DLD1 (cell line): ENCODE results near the gene TOMM40L.

ENCODE experiments used
- in situ Hi-C: cut with HindIII; loops from 2 replicates; pipeline ENCODE4 v1.10.0; 2017; ENCODE audit warnings: low sequenced_read_pairs

The TOMM40L gene

DNA sequence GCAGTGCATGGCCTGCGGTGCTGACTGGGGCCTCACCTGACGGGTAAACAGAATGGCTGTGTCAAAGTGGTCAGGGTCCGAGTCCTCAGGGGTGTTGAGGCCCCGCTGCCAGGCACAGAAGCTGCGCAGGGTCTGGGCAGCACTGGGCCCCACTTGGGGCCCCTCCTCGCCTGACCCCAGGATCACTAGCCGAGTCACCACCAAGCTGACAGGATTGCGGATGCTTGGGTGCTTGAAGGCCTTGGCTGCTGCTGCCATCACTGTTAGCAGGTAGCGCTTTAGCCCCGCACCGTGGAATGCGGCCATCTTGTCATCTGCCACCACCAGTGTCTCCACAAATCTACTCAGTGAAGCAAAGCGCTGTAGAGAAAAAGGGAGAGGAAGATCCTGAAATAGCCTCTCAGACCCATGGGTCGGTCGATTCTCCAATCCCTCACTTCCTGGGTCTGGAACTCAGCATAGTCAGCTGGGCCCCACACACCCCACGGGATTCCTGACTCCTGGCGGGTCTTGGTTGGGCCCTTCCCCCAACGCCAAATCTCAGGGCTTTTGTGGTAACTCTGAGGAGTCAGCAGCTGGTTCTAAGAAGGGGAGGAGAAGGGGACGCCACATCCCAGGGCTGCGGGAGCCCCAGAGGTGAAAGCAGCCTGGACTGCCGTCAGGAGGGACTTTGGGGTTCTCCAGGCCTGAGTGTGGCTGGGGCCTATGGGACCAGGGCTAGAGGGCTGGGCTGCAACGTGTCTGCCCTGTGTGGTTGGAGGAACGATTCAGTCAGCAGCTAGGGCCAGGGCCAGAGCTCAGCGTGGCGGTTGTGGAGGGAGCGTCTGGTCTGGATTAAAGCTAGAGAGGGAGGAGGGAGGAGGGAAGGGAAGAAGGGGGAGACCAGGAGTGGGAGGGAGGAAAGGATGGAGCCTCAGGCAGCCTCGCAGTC is 29.1 kb upstream of the TOMM40L start:
- in situ Hi-C loops: no loop called here

DNA sequence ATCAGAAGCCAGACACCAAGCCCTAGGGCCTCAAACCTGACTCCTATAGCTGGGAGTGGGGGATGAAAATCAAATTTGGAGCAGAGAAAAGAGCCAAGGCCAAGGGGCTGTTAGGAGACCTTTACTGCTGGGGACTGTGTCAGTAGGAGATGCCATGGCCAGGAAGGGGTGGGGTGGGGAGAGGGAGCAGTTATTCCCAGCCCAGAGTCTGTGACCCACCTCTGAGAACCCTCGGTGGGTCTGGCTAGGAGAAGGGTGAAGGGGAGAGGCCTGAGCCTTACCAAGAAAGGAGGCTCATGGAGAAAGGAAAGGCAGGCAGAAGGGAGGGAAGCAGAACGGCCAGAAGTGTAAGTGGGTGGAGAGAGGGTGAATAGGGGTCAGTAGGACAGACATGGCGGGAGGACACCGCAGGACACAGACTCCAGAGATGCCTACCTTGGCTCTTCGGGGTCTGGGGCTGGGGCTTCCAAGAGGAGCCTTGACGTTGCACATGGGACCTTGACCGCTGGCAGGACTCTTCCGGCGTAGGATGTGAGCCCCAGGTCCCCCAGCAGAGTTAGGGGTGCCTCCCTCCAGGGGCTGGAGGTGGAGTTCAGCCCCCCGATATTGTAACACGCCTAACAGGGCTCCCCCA is 28.2 kb upstream of the TOMM40L start:
- in situ Hi-C loops: no loop called here

DNA sequence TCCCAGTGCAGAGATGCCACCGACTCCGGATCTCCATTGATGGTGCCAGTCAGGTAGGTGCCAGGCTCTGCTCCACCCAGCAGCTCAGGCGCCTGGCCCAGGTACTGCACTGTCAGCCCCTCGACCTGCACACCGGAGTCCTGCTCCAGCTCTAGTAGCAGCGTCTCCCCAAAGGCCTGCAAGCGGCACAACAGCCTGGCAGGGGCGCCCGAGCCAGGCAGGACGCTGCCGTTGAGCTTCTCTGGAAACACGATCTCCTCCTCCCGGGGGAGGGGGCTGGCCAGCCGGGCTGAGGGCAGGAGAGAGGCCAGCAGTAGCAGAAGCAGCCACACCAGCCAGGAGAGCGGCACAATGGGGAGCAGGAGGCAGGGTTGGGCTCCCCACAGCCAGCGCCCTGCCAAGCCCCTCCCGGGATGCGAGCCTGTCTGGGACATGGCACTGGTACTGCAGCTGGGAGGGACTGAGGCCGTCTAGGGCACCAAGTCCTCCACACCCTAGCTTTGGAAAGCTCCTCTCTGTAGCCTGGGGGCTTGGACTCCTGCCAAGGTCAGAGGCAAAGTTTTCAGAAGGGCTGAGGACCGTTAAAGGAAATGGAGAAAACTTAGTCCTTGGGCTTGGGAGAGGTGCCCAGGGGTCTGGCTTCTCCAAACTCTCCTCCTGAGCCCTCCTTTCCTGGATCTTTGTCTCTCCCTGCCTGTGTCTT is 27.5 kb upstream of the TOMM40L start:
- in situ Hi-C loops: no loop called here

DNA sequence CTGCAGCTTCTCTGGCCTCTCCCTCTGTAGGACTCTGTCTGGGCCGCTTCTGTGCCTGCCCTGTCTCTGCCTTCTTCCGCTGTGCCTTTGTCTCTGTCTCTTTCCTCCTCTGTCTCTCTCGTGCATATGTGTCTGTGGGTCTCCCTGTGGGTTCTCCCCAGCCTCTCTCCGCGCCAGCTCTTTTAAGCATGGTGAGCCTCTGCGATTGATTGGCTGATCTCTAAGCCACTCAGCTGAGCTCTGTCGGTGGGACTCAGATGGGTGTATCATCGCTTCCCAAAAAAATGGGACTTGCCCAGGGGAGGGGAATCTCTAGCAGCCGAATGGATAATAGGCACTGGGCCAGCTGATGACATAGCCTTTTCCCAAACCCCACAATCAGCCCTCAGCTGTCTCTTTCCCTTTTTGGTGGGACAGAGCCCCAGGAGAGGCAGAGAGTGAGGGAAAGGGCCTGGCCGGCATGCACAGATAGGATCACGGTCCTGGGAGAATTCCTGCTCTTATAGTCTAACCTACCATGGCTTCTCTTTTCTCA is 26.9 kb upstream of the TOMM40L start, which contains the start of gene ADAMTS4:
TSS of gene ADAMTS4 (minus strand) at position 158 of the 535 bp plus-strand sequence. CDS start 427 bp downstream, outside the sequence.
- in situ Hi-C loops: no loop called here

DNA sequence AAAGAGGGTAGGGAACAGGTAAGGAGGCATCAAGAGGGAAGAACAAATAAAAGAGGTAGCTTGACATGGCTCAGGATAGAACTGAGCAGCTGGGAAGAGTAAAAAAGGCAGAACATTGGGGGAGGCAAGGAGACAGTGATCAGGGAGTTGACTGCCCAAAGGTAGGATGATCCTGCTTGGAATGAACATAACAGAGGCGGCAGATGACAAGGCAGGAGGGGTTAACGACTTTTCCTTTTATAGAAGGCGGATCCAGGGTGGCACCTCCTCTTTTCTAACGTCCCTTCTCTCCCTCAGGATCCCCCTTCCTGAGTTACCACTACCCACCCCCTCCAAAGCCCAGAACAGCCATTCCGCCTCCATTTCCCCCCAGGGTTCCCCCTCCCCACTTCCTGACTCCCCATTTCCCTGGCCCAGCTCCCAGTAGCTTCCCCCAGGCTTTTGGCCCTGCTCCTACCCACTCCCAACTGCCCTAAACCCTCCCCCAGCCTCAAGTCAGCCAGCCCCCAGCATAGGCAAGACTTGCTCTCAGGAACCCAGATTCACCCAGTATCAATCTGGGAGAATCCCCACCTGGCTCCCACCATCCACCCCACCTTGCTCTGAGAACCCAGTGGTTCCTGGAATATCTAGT is 26.2 kb upstream of the TOMM40L start:
- in situ Hi-C loops: loop anchor here (25.0 kb wide), 1 partner anchor 163 kb away; the partner anchor contains the start of gene CFAP126

DNA sequence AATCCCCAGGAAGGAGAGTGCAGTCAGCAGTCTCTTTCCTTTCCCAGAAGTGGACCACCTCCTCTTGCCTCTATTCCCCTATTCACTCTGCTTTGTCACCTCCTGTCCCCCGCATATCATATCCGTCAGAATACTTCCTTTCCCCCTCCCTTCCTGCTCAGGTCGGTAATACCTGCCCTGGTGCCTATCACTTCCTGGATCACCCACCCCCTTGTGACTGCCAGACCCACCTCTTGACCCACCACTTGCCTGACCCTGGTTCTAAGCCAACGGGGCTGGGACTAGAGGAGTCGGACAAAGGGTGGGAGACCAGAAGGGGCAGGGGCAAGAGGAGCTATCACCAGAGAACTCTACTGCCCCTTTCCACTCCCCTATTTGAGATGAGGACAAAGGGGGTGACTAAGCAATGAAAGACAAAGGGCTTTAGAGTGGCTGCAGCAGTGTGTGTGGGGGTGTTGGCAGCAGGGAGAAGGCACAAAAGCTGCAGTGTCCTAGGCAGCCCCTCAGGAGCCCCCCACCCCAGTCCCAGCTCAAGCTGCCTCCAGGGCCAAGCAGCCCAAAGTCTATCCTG is 25.4 kb upstream of the TOMM40L start:
- in situ Hi-C loops: loop anchor here (25.0 kb wide), 1 partner anchor 162 kb away; the partner anchor contains the start of gene CFAP126

DNA sequence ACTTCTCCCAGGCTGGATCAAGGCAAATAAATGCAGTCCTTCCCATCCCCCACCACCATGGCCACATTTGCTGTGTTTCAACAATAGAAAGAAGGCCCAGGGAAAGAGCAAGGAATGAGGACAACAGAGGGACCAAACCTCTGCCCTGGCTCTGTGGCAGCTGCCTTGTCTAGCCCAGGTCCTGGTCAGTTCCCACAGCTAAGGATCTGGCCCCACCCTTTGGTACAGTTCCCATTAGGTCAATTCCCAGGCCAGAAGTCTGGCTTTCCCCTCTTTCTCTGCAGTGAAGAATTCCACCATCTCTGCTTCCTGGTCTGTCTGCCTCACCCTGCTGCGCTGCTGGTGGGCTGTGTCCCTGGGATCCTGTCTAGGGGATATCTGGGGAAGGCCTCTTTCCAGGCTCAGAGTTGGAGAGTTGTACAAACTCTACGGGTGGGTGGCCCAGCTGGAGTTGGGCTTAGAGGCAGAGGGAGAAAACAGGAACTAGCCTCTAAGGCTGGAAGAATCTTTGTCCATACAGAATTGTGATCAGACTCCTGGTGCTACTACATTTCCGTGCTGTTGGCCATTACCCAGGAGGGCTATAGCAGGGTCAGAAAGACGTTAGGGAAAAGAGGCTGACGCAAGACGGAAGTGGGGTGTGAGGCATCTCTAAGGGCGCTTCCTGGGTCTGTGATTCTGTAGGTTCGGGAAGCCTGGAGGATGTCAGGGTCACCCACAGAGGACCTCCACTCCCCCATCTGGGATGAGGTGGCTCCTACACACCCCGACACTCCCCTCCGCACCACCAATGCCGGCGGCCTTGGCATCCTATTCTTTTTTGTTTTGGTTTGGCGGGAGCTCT is 24.6 kb upstream of the TOMM40L start:
- in situ Hi-C loops: loop anchor here (25.0 kb wide), 1 partner anchor 161 kb away; the partner anchor contains the start of gene CFAP126

DNA sequence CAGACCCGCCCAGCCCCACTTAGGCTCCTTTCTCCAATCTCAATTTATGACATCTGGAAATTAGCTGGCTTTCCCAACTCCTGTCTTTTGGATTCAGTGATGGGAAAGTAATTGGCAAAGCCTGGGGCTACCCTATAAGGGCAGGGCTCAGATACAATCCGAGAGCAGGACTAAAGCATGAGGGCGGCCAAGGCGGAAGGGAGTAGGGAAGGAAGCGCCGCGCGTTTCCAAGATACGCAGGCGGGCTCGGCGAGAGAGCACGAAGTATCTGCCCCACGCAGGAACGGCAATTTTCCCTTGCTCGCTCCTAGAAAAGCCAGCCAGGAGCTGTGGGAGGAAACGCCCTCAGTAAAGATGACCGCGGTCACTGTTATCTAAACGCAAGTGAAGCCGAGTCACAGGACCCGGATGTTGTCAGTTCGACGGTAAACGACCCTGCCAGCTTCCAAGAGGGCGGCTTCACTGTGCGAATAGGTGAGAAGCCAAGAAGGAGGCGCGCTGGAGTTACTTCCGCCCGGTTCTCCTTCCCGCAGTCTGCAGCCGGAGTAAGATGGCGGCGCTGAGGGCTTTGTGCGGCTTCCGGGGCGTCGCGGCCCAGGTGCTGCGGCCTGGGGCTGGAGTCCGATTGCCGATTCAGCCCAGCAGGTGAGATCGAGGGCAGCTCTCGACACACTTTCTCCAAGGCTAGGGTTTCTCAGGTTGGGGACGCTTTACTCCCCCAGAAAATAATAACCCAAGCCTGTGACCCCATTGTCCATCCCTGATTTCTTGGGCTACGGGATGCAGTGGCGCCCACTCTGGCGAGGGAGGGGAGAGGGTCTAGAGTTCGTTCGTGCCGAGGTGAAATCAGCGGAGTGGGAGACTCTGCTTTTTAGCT is 23.8 kb upstream of the TOMM40L start, which contains the start of gene NDUFS2:
TSS of gene NDUFS2 (plus strand) at position 532 of the 877 bp plus-strand sequence. CDS start at position 551, 19 bp downstream.
- in situ Hi-C loops: loop anchor here (25.0 kb wide), 1 partner anchor 160 kb away; the partner anchor contains the start of gene CFAP126

DNA sequence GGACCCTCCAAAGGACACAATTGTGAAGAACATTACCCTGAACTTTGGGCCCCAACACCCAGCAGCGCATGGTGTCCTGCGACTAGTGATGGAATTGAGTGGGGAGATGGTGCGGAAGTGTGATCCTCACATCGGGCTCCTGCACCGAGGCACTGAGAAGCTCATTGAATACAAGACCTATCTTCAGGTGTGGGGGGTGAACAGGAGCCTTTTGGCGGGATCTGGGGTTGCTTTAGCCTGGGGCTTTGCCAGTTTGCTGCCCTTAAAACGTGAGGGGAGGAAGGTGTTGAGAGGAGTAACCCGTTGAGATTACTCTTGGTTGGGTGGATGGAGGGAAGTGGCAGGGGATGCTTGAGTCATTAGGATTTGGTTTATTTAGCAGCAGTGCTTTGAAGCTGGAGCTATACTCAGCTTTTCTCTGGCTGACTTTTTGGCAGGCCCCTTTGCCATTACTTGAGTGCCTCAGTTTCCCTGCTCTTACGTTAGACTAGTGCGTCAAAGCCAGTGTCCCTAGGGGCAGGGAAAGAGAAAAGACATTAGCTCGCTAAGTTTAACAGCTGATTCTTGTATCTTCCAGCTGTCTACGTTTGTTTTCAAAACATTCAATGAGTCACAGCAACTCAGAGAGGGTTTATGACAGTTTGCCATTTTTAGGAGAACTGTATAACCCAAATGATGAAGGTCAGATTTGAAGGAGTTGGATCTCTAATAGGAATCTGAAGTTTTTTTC is 19.3 kb upstream of the TOMM40L start:
- in situ Hi-C loops: loop anchor here (25.0 kb wide), 1 partner anchor 156 kb away; the partner anchor contains the start of gene CFAP126

DNA sequence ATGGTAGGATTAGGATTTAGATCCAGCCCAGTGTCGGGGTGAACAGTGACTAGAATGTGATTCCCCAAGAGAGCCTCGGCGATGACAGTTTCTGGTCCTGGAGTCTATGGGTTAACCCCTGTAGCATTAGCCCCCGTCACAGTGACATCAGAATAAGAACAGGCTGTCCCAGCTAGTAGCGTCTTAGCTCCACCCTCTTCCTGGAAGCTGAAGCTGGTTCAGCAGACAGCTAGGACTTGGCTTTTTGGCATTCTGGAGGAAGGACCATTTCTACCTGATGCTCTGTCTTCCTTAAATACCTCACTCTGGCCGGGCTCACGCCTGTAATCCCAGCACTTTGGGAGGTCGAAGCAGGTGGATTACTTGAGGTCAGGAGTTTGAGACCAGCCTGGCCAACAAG is 18.7 kb upstream of the TOMM40L start:
- in situ Hi-C loops: loop anchor here (25.0 kb wide), 1 partner anchor 155 kb away; the partner anchor contains the start of gene CFAP126

DNA sequence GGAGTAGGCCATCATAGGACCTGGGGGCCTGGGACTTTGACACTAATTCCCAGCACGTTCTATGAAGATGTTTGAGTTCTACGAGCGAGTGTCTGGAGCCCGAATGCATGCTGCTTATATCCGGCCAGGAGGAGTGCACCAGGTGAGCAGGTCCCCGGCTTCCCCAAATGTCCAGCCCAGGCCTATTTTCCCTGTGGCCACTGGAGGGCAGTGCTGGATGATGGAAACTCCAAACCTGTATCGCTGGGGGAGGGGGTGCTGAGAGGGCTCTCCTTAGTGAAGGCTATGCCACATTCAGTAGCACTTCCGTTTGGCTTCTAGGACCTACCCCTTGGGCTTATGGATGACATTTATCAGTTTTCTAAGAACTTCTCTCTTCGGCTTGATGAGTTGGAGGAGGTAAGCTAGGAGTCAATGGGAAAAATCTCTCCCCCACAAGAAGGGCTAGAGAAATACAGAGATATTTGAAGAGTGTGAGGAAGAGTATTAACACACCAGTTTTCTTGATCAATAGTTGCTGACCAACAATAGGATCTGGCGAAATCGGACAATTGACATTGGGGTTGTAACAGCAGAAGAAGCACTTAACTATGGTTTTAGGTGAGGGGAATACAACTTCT is 16.0 kb upstream of the TOMM40L start:
- in situ Hi-C loops: loop anchor here (25.0 kb wide), 1 partner anchor 152 kb away; the partner anchor contains the start of gene CFAP126

DNA sequence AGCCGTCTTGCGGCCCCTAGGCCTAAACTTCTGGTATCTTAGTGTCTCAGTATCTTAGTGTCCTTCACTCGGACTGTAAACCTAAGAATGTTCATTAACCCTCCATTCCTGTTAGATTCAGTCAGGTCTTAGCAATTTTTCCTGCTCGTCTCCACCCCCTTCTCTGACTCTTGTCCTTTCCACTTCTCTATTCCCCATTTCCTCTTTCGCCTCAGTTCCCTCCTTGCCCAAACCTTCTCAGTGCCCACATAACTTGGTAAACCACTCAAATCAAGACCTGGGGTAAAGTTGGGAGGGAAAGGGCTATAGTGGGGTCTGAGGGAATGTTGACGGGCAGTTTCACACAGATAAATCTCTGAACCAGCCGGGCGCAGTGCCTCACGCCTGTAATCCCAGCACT is 11.5 kb upstream of the TOMM40L start:
- in situ Hi-C loops: loop anchor here (25.0 kb wide), 1 partner anchor 148 kb away; the partner anchor contains the start of gene CFAP126

DNA sequence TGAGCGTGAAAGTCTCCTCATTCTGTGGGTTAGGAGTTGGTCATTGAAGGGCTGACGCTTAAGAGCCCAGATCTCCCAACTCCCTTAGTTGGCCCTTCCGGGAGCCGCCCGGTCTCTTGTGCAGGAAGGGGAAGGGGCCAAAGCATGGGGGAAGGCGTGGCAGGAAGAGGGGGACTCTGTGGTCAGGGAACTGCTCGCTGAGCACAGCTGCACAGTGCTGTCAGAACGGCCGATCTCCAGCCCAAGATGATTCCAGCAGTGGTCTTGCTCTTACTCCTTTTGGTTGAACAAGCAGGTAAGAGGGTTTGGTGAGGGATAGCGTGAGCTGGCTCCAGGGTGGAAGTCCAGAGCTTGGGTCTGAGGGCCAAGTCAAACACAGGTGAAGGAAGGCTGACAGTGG is 10.8 kb upstream of the TOMM40L start, which contains the start of gene FCER1G:
TSS of gene FCER1G (plus strand) at position 220 of the 400 bp plus-strand sequence. CDS start at position 247, 27 bp downstream.
- in situ Hi-C loops: loop anchor here (25.0 kb wide), 1 partner anchor 147 kb away; the partner anchor contains the start of gene CFAP126

DNA sequence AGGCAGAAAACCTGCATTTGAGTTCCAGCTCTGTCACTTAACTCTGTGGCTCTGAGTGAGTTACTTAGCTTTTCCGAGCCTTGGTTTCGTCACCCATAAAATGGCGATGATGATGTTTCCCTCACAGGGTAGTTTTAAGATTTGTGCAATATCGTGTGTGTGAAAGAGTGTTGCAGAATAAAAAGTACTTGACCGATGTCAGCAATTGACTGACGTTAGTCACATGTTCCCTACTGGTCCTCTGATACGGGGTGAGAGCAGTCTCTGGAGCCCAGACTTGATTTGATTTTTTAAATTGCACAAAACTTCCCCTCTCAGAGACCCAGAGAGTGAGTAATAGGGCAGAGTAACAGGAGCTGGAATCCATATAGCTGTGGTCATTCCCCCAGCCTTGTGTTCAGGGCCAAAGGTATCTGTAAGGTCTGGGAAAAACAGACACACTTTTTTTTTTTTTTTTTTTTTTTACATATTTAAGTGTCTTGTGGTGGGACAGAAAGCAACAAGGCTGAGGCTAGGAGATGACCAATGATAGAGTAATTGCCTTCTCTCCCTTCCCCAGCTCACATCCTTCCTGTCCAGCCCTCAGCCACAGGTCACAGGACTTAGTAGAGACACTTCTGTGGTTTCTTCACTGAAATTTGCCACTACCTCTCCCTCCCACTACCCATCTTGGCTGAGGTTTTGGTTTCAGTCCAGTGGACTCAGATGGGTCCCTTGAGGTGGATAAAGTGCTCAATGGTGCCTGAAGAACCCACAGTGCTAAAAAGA is 8.7 kb upstream of the TOMM40L start:
- in situ Hi-C loops: loop anchor here (25.0 kb wide), 1 partner anchor 145 kb away; the partner anchor contains the start of gene CFAP126

DNA sequence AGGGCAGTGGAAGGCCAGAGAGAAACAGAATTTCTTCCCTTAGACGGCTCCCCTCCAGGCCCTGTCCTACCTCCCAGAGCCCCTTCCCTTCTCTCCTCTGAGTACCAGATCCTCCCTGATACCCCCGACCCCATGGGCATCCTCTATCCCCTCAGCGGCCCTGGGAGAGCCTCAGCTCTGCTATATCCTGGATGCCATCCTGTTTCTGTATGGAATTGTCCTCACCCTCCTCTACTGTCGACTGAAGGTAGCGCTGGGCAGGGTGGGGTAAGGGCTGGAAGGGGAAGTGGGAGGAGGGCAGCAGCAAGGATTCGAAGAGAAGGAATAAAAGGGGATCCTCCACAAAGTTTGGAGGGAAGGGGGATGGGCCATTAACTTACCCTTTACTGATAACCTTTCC is 8.0 kb upstream of the TOMM40L start:
- in situ Hi-C loops: loop anchor here (25.0 kb wide), 1 partner anchor 144 kb away; the partner anchor contains the start of gene CFAP126
